Caco-2 (cell line): ENCODE measurements around the gene SEZ6. TPM values are rescaled to one million over a fixed set of nuclear protein-coding genes. Genes with fewer than 3 reads are reported as not detected.

Source experiments
- BruUV-seq: library from RNA; stranded (reverse); fragments of 400-500 nt; replicated peaks from 2 replicates; lab custom pipeline; 2021; lab: Mats Ljungman, UMichigan
- CTCF ChIA-PET: fragments of 300-600 bp; sonication (Branson Sonifier 250); formaldehyde crosslinking; loops from one replicate; lab custom pipeline; 2022; ENCODE audit warnings: antibody characterized with exemption; lab: Charles Lee
- POLR2A ChIA-PET: fragments of 300-600 bp; sonication (Branson Sonifier 250); formaldehyde crosslinking; loops from one replicate; lab custom pipeline; 2022; ENCODE audit warnings: antibody characterized with exemption; lab: Charles Lee
- DNase-seq, 2 experiments: peaks; one replicate each; pipeline versions ENCODE4 v3.0.0 to v3.0.0-alpha.2; 2020 to 2022
- H3K27me3 ChIP-seq: replicated peaks from 2 replicates; pipeline ENCODE4 v1.6.0; 2011; ENCODE audit warnings: low read length; ENCODE audit not compliant: control insufficient read depth, insufficient read depth
- H3K36me3 ChIP-seq: 2 replicates; pipeline ENCODE4 v1.5.1; 2011; ENCODE audit warnings: low read length; ENCODE audit not compliant: control insufficient read depth, insufficient read depth
- H3K4me1 ChIP-seq: fragments of 250-450 bp; sonication (Bioruptor Pico); 2 replicates; pipeline ENCODE4 v1.5.1; 2020; ENCODE audit warnings: mild to moderate bottlenecking
- H3K4me3 ChIP-seq: 2 replicates; pipeline ENCODE4 v1.5.1; 2011; ENCODE audit warnings: low read depth, mild to moderate bottlenecking, control low read depth, low read length
- H3K9me3 ChIP-seq: fragments of 250-450 bp; sonication (Bioruptor Pico); 2 replicates; pipeline ENCODE4 v1.5.1; 2020; ENCODE audit warnings: mild to moderate bottlenecking, moderate library complexity
- H3K27ac Mint-ChIP-seq: one replicate; pipeline ENCODE4 v1.8.0; 2022; ENCODE audit warnings: mixed read lengths; ENCODE audit not compliant: unreplicated experiment
- H3K27me3 Mint-ChIP-seq: one replicate; pipeline ENCODE4 v1.8.0; 2022; ENCODE audit warnings: mixed read lengths; ENCODE audit not compliant: insufficient read depth, unreplicated experiment
- H3K36me3 Mint-ChIP-seq: one replicate; pipeline ENCODE4 v1.8.0; 2022; ENCODE audit warnings: mild to moderate bottlenecking, mixed read lengths; ENCODE audit not compliant: insufficient read depth, unreplicated experiment
- H3K4me1 Mint-ChIP-seq: one replicate; pipeline ENCODE4 v1.8.0; 2022; ENCODE audit warnings: low read depth, mixed read lengths; ENCODE audit not compliant: unreplicated experiment
- H3K4me3 Mint-ChIP-seq: one replicate; pipeline ENCODE4 v1.8.0; 2022; ENCODE audit warnings: mild to moderate bottlenecking, moderate library complexity, mixed read lengths; ENCODE audit not compliant: unreplicated experiment
- H3K9me3 Mint-ChIP-seq: one replicate; pipeline ENCODE4 v1.8.0; 2022; ENCODE audit warnings: mixed read lengths; ENCODE audit not compliant: unreplicated experiment
- intact Hi-C: fragments of 100-400 bp; cut with micrococcal nuclease; formaldehyde crosslinking; loops from one replicate; pipeline ENCODE4 v1.10.0; 2022; ENCODE audit not compliant: unreplicated experiment
- total RNA-seq: library from RNA; stranded (reverse); gene quantifications from 2 replicates; pipeline ENCODE4 v1.2.3, GENCODE V29; 2022
- TF ChIP-seq, protein P1 (sequence below), 2 experiments: fragments of 200-600 bp in 1 of 2; IDR thresholded peaks; 1 replicate in 1 of 2; 2 replicates in 1 of 2; pipeline versions ENCODE4 v1.5.1 to v1.8.0; 2011 to 2022; ENCODE audit warnings: antibody characterized with exemption in 1 of 2, control low read depth in 1 of 2, inconsistent platforms in 1 of 2, low read depth in 1 of 2, low read length in 1 of 2, mild to moderate bottlenecking in 1 of 2, moderate library complexity in 1 of 2; ENCODE audit not compliant: insufficient read depth in 1 of 2, severe bottlenecking in 1 of 2, unreplicated experiment in 1 of 2

SEZ6 gene
- total RNA-seq, 1 experiment from 2014 or later: not detected

DNA sequence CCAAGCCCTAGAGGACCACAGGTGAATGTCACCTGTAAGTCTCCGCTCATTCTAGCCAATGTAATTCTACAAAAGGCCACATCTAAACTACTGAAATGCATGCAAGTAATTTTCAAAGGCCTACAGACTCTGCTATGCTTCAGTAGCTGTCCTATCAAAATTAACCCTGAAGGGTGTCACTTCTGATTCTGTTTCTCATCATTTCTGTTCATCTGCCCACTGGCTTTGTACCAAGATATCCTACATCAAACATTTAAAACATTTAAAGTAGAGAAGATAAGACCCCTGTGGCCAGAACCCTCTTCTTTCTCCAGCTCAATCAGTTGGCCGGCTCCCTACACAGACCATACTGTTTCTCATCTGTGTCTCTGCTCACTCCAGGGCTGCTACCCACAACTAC, 76.0 kb downstream of the SEZ6 start:
- Mint-ChIP-seq H3K9me3 (no peaks in the 10 kb centered on the region), H3K36me3 (peaks cover 5% of the 10 kb centered on the region), H3K4me1 (no peaks in the 10 kb centered on the region), H3K4me3 (no peak overlapping the region), H3K27ac (peak overlapping the region; percentile 2), H3K27me3 (no peaks in the 10 kb centered on the region)
- ChIA-PET CTCF (interaction anchor here (0.6 kb wide), 1 partner anchor 189 kb away, joined by 4 read pairs; no protein-coding TSS in a partner anchor), POLR2A (interaction anchor here (0.5 kb wide), 1 partner anchor 36 kb away, joined by 4 read pairs; no protein-coding TSS in a partner anchor)
- H3K27me3 ChIP-seq: no peaks in the 10 kb centered on the region
- H3K9me3 ChIP-seq: no peaks in the 10 kb centered on the region
- intact Hi-C loops: no loop called here
- no peaks in the 10 kb centered on the region; the same call in none of the 2 replicates for H3K36me3 ChIP-seq
- TF ChIP-seq, protein P1, sequence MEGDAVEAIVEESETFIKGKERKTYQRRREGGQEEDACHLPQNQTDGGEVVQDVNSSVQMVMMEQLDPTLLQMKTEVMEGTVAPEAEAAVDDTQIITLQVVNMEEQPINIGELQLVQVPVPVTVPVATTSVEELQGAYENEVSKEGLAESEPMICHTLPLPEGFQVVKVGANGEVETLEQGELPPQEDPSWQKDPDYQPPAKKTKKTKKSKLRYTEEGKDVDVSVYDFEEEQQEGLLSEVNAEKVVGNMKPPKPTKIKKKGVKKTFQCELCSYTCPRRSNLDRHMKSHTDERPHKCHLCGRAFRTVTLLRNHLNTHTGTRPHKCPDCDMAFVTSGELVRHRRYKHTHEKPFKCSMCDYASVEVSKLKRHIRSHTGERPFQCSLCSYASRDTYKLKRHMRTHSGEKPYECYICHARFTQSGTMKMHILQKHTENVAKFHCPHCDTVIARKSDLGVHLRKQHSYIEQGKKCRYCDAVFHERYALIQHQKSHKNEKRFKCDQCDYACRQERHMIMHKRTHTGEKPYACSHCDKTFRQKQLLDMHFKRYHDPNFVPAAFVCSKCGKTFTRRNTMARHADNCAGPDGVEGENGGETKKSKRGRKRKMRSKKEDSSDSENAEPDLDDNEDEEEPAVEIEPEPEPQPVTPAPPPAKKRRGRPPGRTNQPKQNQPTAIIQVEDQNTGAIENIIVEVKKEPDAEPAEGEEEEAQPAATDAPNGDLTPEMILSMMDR (IDR thresholded peaks at IDR 0.05; ENCODE audit: insufficient read depth in 1 of 2, low read depth in 1 of 2, low read length in 1 of 2, severe bottlenecking in 1 of 2, unreplicated experiment in 1 of 2): no peak
- BruUV-seq: no TSS peak
- no peaks in the 10 kb centered on the region for H3K4me1 ChIP-seq
- no peak for DNase-seq
- no peak overlapping the region for H3K4me3 ChIP-seq

DNA sequence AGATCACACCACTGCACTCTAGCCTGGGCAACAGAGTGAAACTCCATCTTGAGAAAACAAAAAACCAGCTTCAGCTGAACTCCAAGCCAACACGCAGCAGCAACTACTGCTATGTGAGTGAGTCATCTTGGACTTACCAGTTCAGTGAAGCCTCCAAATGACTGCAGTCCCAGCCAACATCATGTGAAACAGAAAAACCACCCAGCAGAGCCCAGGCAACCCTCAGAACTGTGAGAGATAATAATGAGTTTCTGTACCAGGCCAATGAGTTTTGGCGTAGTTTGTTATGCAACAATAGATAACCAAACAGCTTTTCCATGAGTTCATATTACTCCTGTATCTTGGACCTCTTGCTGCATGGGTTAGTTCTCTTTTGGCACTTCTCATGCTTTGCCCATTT, 77.8 kb downstream of the SEZ6 start:
- POLR2A ChIA-PET: no interaction called here
- H3K36me3 Mint-ChIP-seq: peaks cover 22% of the 10 kb centered on the region

DNA sequence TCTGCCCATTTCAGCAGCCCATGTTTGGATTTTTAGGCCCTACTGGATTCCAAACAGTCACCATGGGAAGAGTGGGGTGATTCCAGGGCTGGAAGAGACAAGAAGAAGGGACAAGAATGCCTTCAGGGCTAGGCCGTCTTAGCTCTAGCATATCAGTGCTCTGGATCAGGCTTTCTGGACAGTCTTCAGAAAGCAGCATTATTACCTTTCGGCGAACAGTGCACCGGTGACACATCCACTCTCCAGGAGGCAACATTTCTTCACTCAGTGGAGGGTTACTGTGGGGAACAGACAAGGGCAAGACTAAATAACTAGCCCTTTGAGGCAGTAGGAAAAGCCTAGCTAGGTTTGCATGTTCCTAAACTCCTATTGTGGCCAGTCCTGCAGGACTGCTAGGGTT, 79.0 kb downstream of the SEZ6 start:
- no TSS peak for BruUV-seq
- H3K27me3 Mint-ChIP-seq: no peaks in the 10 kb centered on the region
- H3K9me3 Mint-ChIP-seq: no peaks in the 10 kb centered on the region
- no peaks in the 10 kb centered on the region for H3K4me1 Mint-ChIP-seq
- H3K4me1 ChIP-seq: no peaks in the 10 kb centered on the region
- H3K36me3 ChIP-seq: peaks cover 3% of the 10 kb centered on the region
- H3K27me3 ChIP-seq: no peaks in the 10 kb centered on the region
- POLR2A ChIA-PET: no interaction called here
- peaks cover 32% of the 10 kb centered on the region for H3K36me3 Mint-ChIP-seq
- DNase-seq: no peak
- intact Hi-C loops: no loop called here
- no peaks in the 10 kb centered on the region for H3K9me3 ChIP-seq
- CTCF ChIA-PET: no interaction called here
- no peak overlapping the region for H3K4me3 ChIP-seq
- H3K4me3 Mint-ChIP-seq: no peak overlapping the region
- TF ChIP-seq, protein P1 (IDR thresholded peaks at IDR 0.05; ENCODE audit: insufficient read depth in 1 of 2, low read depth in 1 of 2, low read length in 1 of 2, severe bottlenecking in 1 of 2, unreplicated experiment in 1 of 2): no peak
- no peak overlapping the region for H3K27ac Mint-ChIP-seq

More for the DNA sequence above, 77.8 kb downstream of the SEZ6 start:
- H3K4me1 Mint-ChIP-seq: no peaks in the 10 kb centered on the region
- TF ChIP-seq, protein P1 (IDR thresholded peaks at IDR 0.05; ENCODE audit: insufficient read depth in 1 of 2, low read depth in 1 of 2, low read length in 1 of 2, severe bottlenecking in 1 of 2, unreplicated experiment in 1 of 2): no peak
- no peak overlapping the region for H3K4me3 Mint-ChIP-seq
- no peak overlapping the region for H3K27ac Mint-ChIP-seq
- Histone ChIP-seq H3K27me3 (no peaks in the 10 kb centered on the region), H3K36me3 (peaks cover 2% of the 10 kb centered on the region), H3K4me3 (no peak overlapping the region), H3K4me1 (no peaks in the 10 kb centered on the region), H3K9me3 (no peaks in the 10 kb centered on the region)
- CTCF ChIA-PET: interaction anchor here (0.6 kb wide), 1 partner anchor 217 kb away, joined by 3 read pairs; the partner anchor contains the start of gene PROCA1
- no peak for DNase-seq
- no TSS peak for BruUV-seq
- H3K27me3 Mint-ChIP-seq: no peaks in the 10 kb centered on the region
- no peaks in the 10 kb centered on the region for H3K9me3 Mint-ChIP-seq
- intact Hi-C loops: no loop called here
